GM12878 (cell line): ENCODE data around the gene CTBS. TPM values are rescaled to one million over a fixed set of nuclear protein-coding genes. Genes with fewer than 3 reads are reported as not detected.

Experiments
- BHLHE40 ChIP-seq, 2 experiments: fragments of 450-650 bp in 1 of 2; IDR thresholded peaks; 2 replicates each; pipeline ENCODE4 v1.6.1; 2011 to 2017; ENCODE audit warnings: low read depth in 2 of 2, borderline replicate concordance in 1 of 2, improper control_type of control experiment in 1 of 2, low read length in 1 of 2, mild to moderate bottlenecking in 1 of 2
- CEBPB ChIP-seq, 2 experiments: fragments of 150-350 bp in 1 of 2; IDR thresholded peaks; 2 replicates each; pipeline ENCODE4 v1.6.1; 2012 to 2014; ENCODE audit warnings: low read depth in 2 of 2, low read length in 2 of 2, borderline replicate concordance in 1 of 2, inconsistent platforms in 1 of 2
- CEBPZ ChIP-seq: fragments of 150-350 bp; IDR thresholded peaks from 2 replicates; pipeline ENCODE4 v1.6.1; 2016; ENCODE audit warnings: low read depth, low read length
- CHD1 ChIP-seq: IDR thresholded peaks from 2 replicates; pipeline ENCODE4 v1.6.1; 2012; ENCODE audit warnings: low read depth, low read length, improper control_type of control experiment
- CHD2 ChIP-seq: IDR thresholded peaks from 2 replicates; pipeline ENCODE4 v1.6.1; 2011; ENCODE audit warnings: low read depth, low read length, improper control_type of control experiment, borderline replicate concordance
- CREM ChIP-seq: IDR thresholded peaks from 2 replicates; pipeline ENCODE4 v1.6.1; 2014; ENCODE audit warnings: antibody characterized with exemption, low read depth
- ELK1 ChIP-seq: IDR thresholded peaks from 2 replicates; pipeline ENCODE4 v1.6.1; 2012; ENCODE audit warnings: low read depth, low read length, improper control_type of control experiment
- GATAD2B ChIP-seq: fragments of 450-650 bp; conservative IDR thresholded peaks from 2 replicates; pipeline ENCODE4 v1.6.1; 2017; ENCODE audit warnings: low read depth, mild to moderate bottlenecking, moderate library complexity
- HCFC1 ChIP-seq: fragments of 150-350 bp; IDR thresholded peaks from 2 replicates; pipeline ENCODE4 v1.6.1; 2014; ENCODE audit warnings: low read length
- HDAC6 ChIP-seq: fragments of 200-600 bp; sonication (generic); IDR thresholded peaks from one replicate; pipeline ENCODE4 v1.8.0; 2017; ENCODE audit warnings: antibody characterized with exemption; ENCODE audit not compliant: unreplicated experiment
- KLF5 ChIP-seq: fragments of 450-650 bp; IDR thresholded peaks from 2 replicates; pipeline ENCODE4 v1.6.1; 2014; ENCODE audit warnings: mild to moderate bottlenecking; ENCODE audit not compliant: partially characterized antibody
- LARP7 ChIP-seq: fragments of 450-650 bp; IDR thresholded peaks from 2 replicates; pipeline ENCODE4 v1.6.1; 2017; ENCODE audit warnings: mild to moderate bottlenecking
- MTA2 ChIP-seq: fragments of 450-650 bp; IDR thresholded peaks from 2 replicates; pipeline ENCODE4 v1.6.1; 2016; ENCODE audit warnings: low read depth, mild to moderate bottlenecking, moderate library complexity
- MTA3 ChIP-seq: IDR thresholded peaks from 2 replicates; pipeline ENCODE4 v1.6.1; 2012; ENCODE audit warnings: low read length, inconsistent platforms, borderline replicate concordance
- MYB ChIP-seq: fragments of 150-350 bp; IDR thresholded peaks from 2 replicates; pipeline ENCODE4 v1.6.1; 2014; ENCODE audit warnings: mild to moderate bottlenecking, low read depth, low read length, borderline replicate concordance
- NR2C1 ChIP-seq: fragments of 450-650 bp; IDR thresholded peaks from 2 replicates; pipeline ENCODE4 v1.6.1; 2017; ENCODE audit warnings: antibody characterized with exemption, mild to moderate bottlenecking, moderate library complexity
- RAD21 ChIP-seq: IDR thresholded peaks from 2 replicates; pipeline ENCODE4 v1.6.1; 2011; ENCODE audit warnings: mild to moderate bottlenecking, low read depth, low read length, moderate library complexity; ENCODE audit not compliant: insufficient read depth
- RELB ChIP-seq: fragments of 450-650 bp; IDR thresholded peaks from 2 replicates; pipeline ENCODE4 v1.6.1; 2017; ENCODE audit warnings: low read depth, mild to moderate bottlenecking, moderate library complexity
- SUZ12 ChIP-seq: fragments of 200-600 bp; sonication (generic); IDR thresholded peaks from one replicate; pipeline ENCODE4 v1.6.1; 2018; ENCODE audit warnings: antibody characterized with exemption, mild to moderate bottlenecking; ENCODE audit not compliant: unreplicated experiment
- TAF1 ChIP-seq: IDR thresholded peaks from 2 replicates; pipeline ENCODE4 v1.6.1; 2011; ENCODE audit warnings: mild to moderate bottlenecking, low read depth, low read length, borderline replicate concordance
- TBL1XR1 ChIP-seq: IDR thresholded peaks from 2 replicates; pipeline ENCODE4 v1.6.1; 2012; ENCODE audit warnings: low read depth, low read length, improper control_type of control experiment
- YY1 ChIP-seq: IDR thresholded peaks from 2 replicates; pipeline ENCODE4 v1.6.1; 2011; ENCODE audit warnings: low read depth, mild to moderate bottlenecking, low read length
- ZBED1 ChIP-seq: IDR thresholded peaks from 2 replicates; pipeline ENCODE4 v1.6.1; 2016; ENCODE audit warnings: borderline replicate concordance
- ZNF384 ChIP-seq: IDR thresholded peaks from 2 replicates; pipeline ENCODE4 v1.6.1; 2012; ENCODE audit warnings: low read depth, mild to moderate bottlenecking, low read length, improper control_type of control experiment, borderline replicate concordance
- polyA plus RNA-seq, 11 experiments: library from polyadenylated mRNA; depleted of rRNA in 4 of 11; unstranded in 6 of 11; stranded (reverse) in 5 of 11; fragments of >200 nt; fragmentation: Nextera tagmentation in 4 of 11; fragmentation: Illumina TruSeq in 1 of 11; extraction: Ambion mirVana in 4 of 11; extraction: Trizol in 1 of 11; gene quantifications; 1 replicate in 1 of 11; 2 replicates in 10 of 11; pipeline versions ENCODE4 v1.2.1 to v1.2.3, GENCODE V29; 2011 to 2016; ENCODE audit warnings: inconsistent platforms in 2 of 11, missing spikeins in 2 of 11, low read depth in 1 of 11
- total RNA-seq, 4 experiments: library from RNA; depleted of rRNA in 3 of 4; stranded (reverse); fragments of >200 nt in 3 of 4; fragmentation: Illumina TruSeq in 1 of 4; extraction: Trizol in 1 of 4; gene quantifications; 2 replicates each; pipeline versions ENCODE4 v1.2.1 to v1.2.3, GENCODE V29; 2013 to 2021

The CTBS gene
- total and polyA plus RNA-seq, 10 of the 15 experiments (the other 5 are each of a cell fraction or from before 2014, with no cell fraction given) = 4.3 to 21.2 (median 12.3) TPM

GRCh38 chr1:84506002-84506728 lies 68.1 kb downstream of the CTBS start, which contains the start of the genes GNG5 and SPATA1 (continued):
- peak; percentile 58 for TF ChIP-seq TAF1
- TF ChIP-seq MYB = no peak
- no peak for TF ChIP-seq SUZ12
- TF ChIP-seq CEBPZ = no peak
- TF ChIP-seq RELB = peak; percentile 90
- TF ChIP-seq MTA2 = peak; percentile 71
- TF ChIP-seq ELK1 = peak; percentile 50; the same call in 1 of the 2 replicates
- TF ChIP-seq BHLHE40 (IDR thresholded peaks at IDR 0.05; ENCODE audit: borderline replicate concordance in 1 of 2, low read depth in 2 of 2, low read length in 1 of 2) = peak; percentile 32 to 70; a peak in 2 of 4 replicates
- peak; percentile 24; the same call in 1 of the 2 replicates for TF ChIP-seq YY1
- peak; percentile 67 for TF ChIP-seq NR2C1
- TF ChIP-seq HDAC6 = no peak
- TF ChIP-seq GATAD2B = peak; percentile 36
- TF ChIP-seq CHD2 = no peak
- no peak for TF ChIP-seq LARP7
- no peak for TF ChIP-seq TBL1XR1
- TF ChIP-seq HCFC1 = 0 out of 2 replicates have a peak, but pooled peaks have one; percentile 32
- no peak for TF ChIP-seq CHD1
- TF ChIP-seq ZBED1 = 0 out of 2 replicates have a peak, but pooled peaks have one; percentile 61
- TF ChIP-seq ZNF384 = no peak
- TF ChIP-seq CREM = peak; percentile 35; the same call in 1 of the 2 replicates
- no peak for TF ChIP-seq MTA3
- no peak for TF ChIP-seq CEBPB (IDR thresholded peaks at IDR 0.05; ENCODE audit: borderline replicate concordance in 1 of 2, low read depth in 2 of 2, low read length in 2 of 2)
- peak; percentile 70 for TF ChIP-seq KLF5
- TF ChIP-seq RAD21 = no peak
